T-helper 2 cell treated with Interferon-gamma antibody and Interleukin-4, amounts not matched to agents 5 μg/mL and 100 μg/mL, for 36 hours (primary cell): ENCODE measurements around the gene MIEF2.

Experiments
- DNase-seq: peaks from one replicate; pipeline ENCODE4 v3.0.0; 2021; ENCODE audit warnings: low spot score
- H3K27ac Mint-ChIP-seq: one replicate; pipeline ENCODE4 v1.8.0; 2021; ENCODE audit warnings: mild to moderate bottlenecking, mixed read lengths
- H3K27me3 Mint-ChIP-seq: one replicate; pipeline ENCODE4 v1.8.0; 2021; ENCODE audit warnings: low read depth, mixed read lengths
- H3K36me3 Mint-ChIP-seq: one replicate; pipeline ENCODE4 v1.8.0; 2021; ENCODE audit warnings: low read depth, mixed read lengths
- H3K4me1 Mint-ChIP-seq: one replicate; pipeline ENCODE4 v1.8.0; 2021; ENCODE audit warnings: low read depth, mixed read lengths
- H3K4me3 Mint-ChIP-seq: one replicate; pipeline ENCODE4 v1.8.0; 2022; ENCODE audit warnings: mild to moderate bottlenecking, moderate library complexity, mixed read lengths
- H3K9me3 Mint-ChIP-seq: one replicate; pipeline ENCODE4 v1.8.0; 2021; ENCODE audit warnings: mixed read lengths

MIEF2 gene

GRCh38 chr17:18229254-18229653, 31.2 kb upstream of the MIEF2 start:
- no peaks in the 10 kb centered on the region for H3K27me3 Mint-ChIP-seq
- no peak overlapping the region for H3K27ac Mint-ChIP-seq
- DNase-seq: no peak
- no peak overlapping the region for H3K4me3 Mint-ChIP-seq
- H3K9me3 Mint-ChIP-seq: no peaks in the 10 kb centered on the region
- H3K4me1 Mint-ChIP-seq: peaks cover 20% of the 10 kb centered on the region
- no peaks in the 10 kb centered on the region for H3K36me3 Mint-ChIP-seq

- H3K9me3 Mint-ChIP-seq: no peaks in the 10 kb centered on the region
- DNase-seq: no peak
- H3K27ac Mint-ChIP-seq: no peak overlapping the region
- no peaks in the 10 kb centered on the region for H3K27me3 Mint-ChIP-seq
- H3K4me1 Mint-ChIP-seq: peaks cover 19% of the 10 kb centered on the region
- H3K4me3 Mint-ChIP-seq: no peak overlapping the region
- no peaks in the 10 kb centered on the region for H3K36me3 Mint-ChIP-seq
Measured at GRCh38 chr17:18229771-18230170, 30.7 kb upstream of the MIEF2 start.

GRCh38 chr17:18230288-18231141, 29.9 kb upstream of the MIEF2 start:
- Mint-ChIP-seq H3K27ac (no peak overlapping the region), H3K9me3 (no peaks in the 10 kb centered on the region), H3K4me1 (peaks cover 15% of the 10 kb centered on the region), H3K27me3 (no peaks in the 10 kb centered on the region), H3K4me3 (no peak overlapping the region), H3K36me3 (no peaks in the 10 kb centered on the region)
- DNase-seq: no peak

- no peak overlapping the region for H3K27ac Mint-ChIP-seq
- H3K27me3 Mint-ChIP-seq: no peaks in the 10 kb centered on the region
- H3K4me3 Mint-ChIP-seq: no peak overlapping the region
- H3K9me3 Mint-ChIP-seq: no peaks in the 10 kb centered on the region
- H3K36me3 Mint-ChIP-seq: no peaks in the 10 kb centered on the region
- peaks cover 12% of the 10 kb centered on the region for H3K4me1 Mint-ChIP-seq
- DNase-seq: no peak
Measured at GRCh38 chr17:18231164-18231563, 29.3 kb upstream of the MIEF2 start.

- Mint-ChIP-seq H3K27ac (no peak overlapping the region), H3K27me3 (no peaks in the 10 kb centered on the region), H3K4me3 (no peak overlapping the region), H3K4me1 (no peaks in the 10 kb centered on the region), H3K9me3 (no peaks in the 10 kb centered on the region), H3K36me3 (no peaks in the 10 kb centered on the region)
- no peak for DNase-seq
Measured at GRCh38 chr17:18233803-18234518, 26.5 kb upstream of the MIEF2 start.

- Mint-ChIP-seq H3K36me3 (no peaks in the 10 kb centered on the region), H3K9me3 (no peaks in the 10 kb centered on the region), H3K27ac (no peak overlapping the region), H3K27me3 (no peaks in the 10 kb centered on the region), H3K4me1 (no peaks in the 10 kb centered on the region), H3K4me3 (no peak overlapping the region)
- DNase-seq: no peak
Measured at GRCh38 chr17:18234853-18235380, 25.5 kb upstream of the MIEF2 start.

GRCh38 chr17:18235743-18236256, 24.7 kb upstream of the MIEF2 start:
- peak; percentile 43 for DNase-seq
- H3K4me3 Mint-ChIP-seq: no peak overlapping the region
- H3K27ac Mint-ChIP-seq: peak overlapping the region; percentile 52
- no peaks in the 10 kb centered on the region for H3K4me1 Mint-ChIP-seq
- H3K9me3 Mint-ChIP-seq: no peaks in the 10 kb centered on the region
- no peaks in the 10 kb centered on the region for H3K36me3 Mint-ChIP-seq
- H3K27me3 Mint-ChIP-seq: no peaks in the 10 kb centered on the region

- H3K27ac Mint-ChIP-seq: no peak overlapping the region
Measured at GRCh38 chr17:18236494-18236893, 24.0 kb upstream of the MIEF2 start.

GRCh38 chr17:18237461-18237860, 23.0 kb upstream of the MIEF2 start:
- Mint-ChIP-seq H3K9me3 (no peaks in the 10 kb centered on the region), H3K4me1 (no peaks in the 10 kb centered on the region), H3K27me3 (no peaks in the 10 kb centered on the region), H3K36me3 (no peaks in the 10 kb centered on the region), H3K4me3 (no peak overlapping the region), H3K27ac (no peak overlapping the region)
- DNase-seq: no peak

More at GRCh38 chr17:18236494-18236893, 24.0 kb upstream of the MIEF2 start:
- Mint-ChIP-seq H3K4me1 (no peaks in the 10 kb centered on the region), H3K36me3 (no peaks in the 10 kb centered on the region), H3K4me3 (no peak overlapping the region), H3K9me3 (no peaks in the 10 kb centered on the region), H3K27me3 (no peaks in the 10 kb centered on the region)
- DNase-seq: no peak

- Mint-ChIP-seq H3K4me3 (no peak overlapping the region), H3K4me1 (no peaks in the 10 kb centered on the region), H3K27me3 (no peaks in the 10 kb centered on the region), H3K36me3 (no peaks in the 10 kb centered on the region), H3K27ac (no peak overlapping the region), H3K9me3 (no peaks in the 10 kb centered on the region)
- no peak for DNase-seq
Measured at GRCh38 chr17:18238299-18238698, 22.2 kb upstream of the MIEF2 start.

GRCh38 chr17:18240449-18240848, 20.0 kb upstream of the MIEF2 start:
- no peak overlapping the region for H3K27ac Mint-ChIP-seq
- no peak for DNase-seq
- H3K4me1 Mint-ChIP-seq: no peaks in the 10 kb centered on the region
- peaks cover 3% of the 10 kb centered on the region for H3K36me3 Mint-ChIP-seq
- no peaks in the 10 kb centered on the region for H3K27me3 Mint-ChIP-seq
- H3K4me3 Mint-ChIP-seq: no peak overlapping the region
- no peaks in the 10 kb centered on the region for H3K9me3 Mint-ChIP-seq

- Mint-ChIP-seq H3K36me3 (peaks cover 5% of the 10 kb centered on the region), H3K4me1 (no peaks in the 10 kb centered on the region), H3K27ac (no peak overlapping the region), H3K27me3 (no peaks in the 10 kb centered on the region), H3K9me3 (no peaks in the 10 kb centered on the region), H3K4me3 (no peak overlapping the region)
- DNase-seq: no peak
Measured at GRCh38 chr17:18241229-18241871, 19.1 kb upstream of the MIEF2 start.

GRCh38 chr17:18245038-18245776, 15.3 kb upstream of the MIEF2 start:
- Mint-ChIP-seq H3K27me3 (no peaks in the 10 kb centered on the region), H3K4me3 (no peak overlapping the region), H3K27ac (no peak overlapping the region), H3K4me1 (peaks cover 2% of the 10 kb centered on the region), H3K36me3 (peaks cover 24% of the 10 kb centered on the region), H3K9me3 (no peaks in the 10 kb centered on the region)
- no peak for DNase-seq
